ENCODE measurements around the gene SPATA32. TPM values are rescaled to one million over a fixed set of nuclear protein-coding genes. Genes with fewer than 3 reads are reported as not detected.

Gene SPATA32
- total RNA-seq, 1 experiment from 2014 or later, result 0.81 TPM

GRCh38 chr17:45260204-45260783 is 1.6 kb downstream of the SPATA32 start:
- Histone ChIP-seq H3K4ac (ENCODE audit: low read depth, low read length) (no peak overlapping the region), H2BK12ac (ENCODE audit: insufficient read length, low read depth, low read length) (no peak overlapping the region), H2AFZ (ENCODE audit: low read length) (no peak overlapping the region), H3K27me3 (ENCODE audit: insufficient read depth, low read length) (no peaks in the 10 kb centered on the region), H4K20me1 (ENCODE audit: control insufficient read depth, insufficient read depth, insufficient read length) (no peaks in the 10 kb centered on the region), H2BK120ac (ENCODE audit: low read depth, low read length, poor library complexity, severe bottlenecking) (no peak overlapping the region), H3K27ac (ENCODE audit: insufficient read length, low read depth, low read length) (no peak overlapping the region), H3K79me1 (ENCODE audit: insufficient read depth, low read depth, low read length, poor library complexity, severe bottlenecking) (no peaks in the 10 kb centered on the region), H4K5ac (ENCODE audit: insufficient read length, low read depth, low read length) (no peak overlapping the region), H3K56ac (ENCODE audit: insufficient read length, low read depth, low read length) (no peak overlapping the region), H3K23ac (ENCODE audit: insufficient read length, low read depth, low read length) (no peak overlapping the region), H3K14ac (ENCODE audit: insufficient read depth, low read length) (no peak overlapping the region), H3K18ac (ENCODE audit: insufficient read length, low read depth, low read length) (no peak overlapping the region), H3T11ph (ENCODE audit: low read length) (no peak overlapping the region), H3K9me3 (ENCODE audit: control insufficient read depth, low read depth, low read length) (no peaks in the 10 kb centered on the region), H3K4me2 (ENCODE audit: insufficient read depth, insufficient read length, low read length) (no peak overlapping the region), H2BK5ac (ENCODE audit: insufficient read length, low read length) (no peak overlapping the region), H3K79me2 (ENCODE audit: insufficient read depth, low read length) (no peaks in the 10 kb centered on the region), H2BK20ac (ENCODE audit: low read depth, low read length, poor library complexity, severe bottlenecking) (no peak overlapping the region), H4K8ac (replicated peaks; ENCODE audit: insufficient read length, low read depth, low read length) (no peak overlapping the region), H3K23me2 (ENCODE audit: insufficient read length, low read depth, low read length, poor library complexity, severe bottlenecking) (peaks cover 9% of the 10 kb centered on the region), H2AK5ac (ENCODE audit: insufficient read length, low read length) (no peak overlapping the region), H2BK15ac (ENCODE audit: low read depth, low read length) (no peak overlapping the region), H4K91ac (ENCODE audit: insufficient read length, low read depth, low read length) (no peak overlapping the region), H3K4me1 (ENCODE audit: insufficient read depth, low read length) (peaks cover 4% of the 10 kb centered on the region; the same call in 1 of the 2 replicates), H3K9ac (ENCODE audit: extremely low read depth, insufficient read length, low read length) (no peak overlapping the region)
- DNase-seq, result no peak
- peaks cover 33 to 36% of the 10 kb centered on the region in 2 experiments for H3K4me1 Mint-ChIP-seq
- TF ChIP-seq CTCF (conservative IDR thresholded peaks at IDR 0.05), result no peak
- H3K27ac Mint-ChIP-seq, result no peak overlapping the region
- peaks cover 23% of the 10 kb centered on the region for H3K27me3 Mint-ChIP-seq (ENCODE audit: low read depth)
- WGBS (ENCODE audit: extremely low coverage, insufficient read length, low lambda C conversion rate), result no CpG with 5 or more reads among the region's 7 CpGs
- H3K9me3 Mint-ChIP-seq, result no peaks in the 10 kb centered on the region
- H3K4me3 Mint-ChIP-seq, result peak overlapping the region in 1 of 2 experiments; percentile 18; a peak in 2 of 5 replicates
- H3K36me3 Mint-ChIP-seq (ENCODE audit: insufficient read depth in 1 of 3, low read depth in 3 of 3), result peaks cover 0 to 15% (median 6%) of the 10 kb centered on the region in 3 experiments; a peak in 4 of 7 replicates
